Heart left ventricle (tissue), 16 donors: ENCODE data around the gene IGF2. TPM values are rescaled to one million over a fixed set of nuclear protein-coding genes. Genes with fewer than 3 reads are reported as not detected.

Experiments
- ATAC-seq, 4 donors: fragments of 200-7000 bp; cut with Tn5 transposase; one replicate each; pipeline ENCODE4 v1.9.1; 2020 to 2022; ENCODE audit warnings: moderate library complexity in 4 of 4, mild to moderate bottlenecking in 3 of 4, moderate number of reproducible peaks in 1 of 4
- DNase-seq, 5 donors: peaks; one replicate each; pipeline ENCODE4 v3.0.0-alpha.2; 2020
- H3K27ac ChIP-seq, 12 donors: fragments of 200-600 bp; sonication (generic) in 4 of 12; one replicate each; pipeline versions ENCODE4 v1.5.0 to v1.8.0; 2016 to 2022; ENCODE audit warnings: mild to moderate bottlenecking in 2 of 12
- H3K27me3 ChIP-seq, 9 donors: fragments of 200-600 bp; sonication (generic) in 2 of 9; one replicate each; pipeline versions ENCODE4 v1.5.1 to v1.8.0; 2016 to 2022; ENCODE audit warnings: mild to moderate bottlenecking in 3 of 9
- H3K36me3 ChIP-seq, 9 donors: fragments of 200-600 bp; sonication (generic) in 2 of 9; one replicate each; pipeline versions ENCODE4 v1.5.0 to v1.8.0; 2018 to 2022; ENCODE audit warnings: mild to moderate bottlenecking in 2 of 9
- H3K4me1 ChIP-seq, 12 donors: fragments of 200-600 bp; sonication (generic) in 4 of 12; one replicate each; pipeline versions ENCODE4 v1.5.0 to v1.8.0; 2016 to 2022; ENCODE audit warnings: mild to moderate bottlenecking in 3 of 12
- H3K4me3 ChIP-seq, 12 donors: fragments of 200-600 bp; sonication (generic) in 4 of 12; one replicate each; pipeline versions ENCODE4 v1.5.0 to v1.8.0; 2017 to 2022; ENCODE audit warnings: mild to moderate bottlenecking in 9 of 12, moderate library complexity in 4 of 12
- H3K9me3 ChIP-seq, 12 donors: fragments of 200-600 bp; sonication (generic) in 4 of 12; one replicate each; pipeline versions ENCODE4 v1.5.0 to v1.8.0; 2016 to 2022; ENCODE audit warnings: mild to moderate bottlenecking in 1 of 12
- CTCF ChIP-seq, 12 donors: fragments of 200-600 bp; sonication (generic) in 4 of 12; IDR thresholded peaks; one replicate each; pipeline versions ENCODE4 v1.5.0 to v1.8.0; 2018 to 2022; ENCODE audit warnings: antibody characterized with exemption in 12 of 12, mild to moderate bottlenecking in 5 of 12
- POLR2A ChIP-seq, 2 donors: fragments of 450-650 bp; IDR thresholded peaks; one replicate each; pipeline ENCODE4 v1.6.1; 2017; ENCODE audit warnings: antibody characterized with exemption in 2 of 2, mild to moderate bottlenecking in 2 of 2, moderate library complexity in 2 of 2
- WGBS, 4 donors: extraction: QIAGEN DNeasy Blood & Tissue Kit in 2 of 4; methylation state at CpG; one replicate each; pipeline versions ENCODE4 v1.1.5 to v1.1.7; 2013 to 2018; 5-methylcytosine and 5-hydroxymethylcytosine counted together
- intact Hi-C, 10 donors: fragments of 100-400 bp; cut with DNase I; formaldehyde crosslinking; loops; one replicate each; pipeline versions ENCODE4 v1.11.1 to v1.14.2; 2022
- polyA plus RNA-seq, 2 donors: library from polyadenylated mRNA; stranded (reverse); fragments of 200-250 nt; gene quantifications; one replicate each; pipeline ENCODE4 v1.2.3, GENCODE V29; 2013
- total RNA-seq, 9 donors: library from RNA; depleted of rRNA in 2 of 9; stranded (reverse); fragments of >200 nt in 2 of 9; fragmentation: NEBNext Ultra II Directional in 3 of 9; extraction: Animal tissue kit (Norgen Biotek cat#: 25700) in 3 of 9; gene quantifications; one replicate each; pipeline versions ENCODE4 v1.1.0 to v1.2.4, GENCODE V29; 2016 to 2023
- donor health status: ischemic (EF 13 %, LVEDD 7.1; RV severe dilation, severe dysfunction).
- donor health status: healthy with polysubstance abuse.
- donor health status: DM: no; HTN: yes; CAD: no.
- donor health status: DM: no; HTN: no; CAD: no.
- donor health status: ischemic (EF 25% LVEDD 6.9; RV normal size, moderate dysfunction).
- donor health status: ischemic (EF 25% LVEDD 5.7; RV mildly dilated, moderate dysfunction).
- donor health status: healthy.
- donor health status: DM: yes; HTN: yes; CAD: no.
- donor health status: ischemic (EF 35%, LVEDD 5.7; RV mildly dilated, moderate dysfunction).
- donor health status: nonischemic (EF 11% LVEDD 7.7; RV severe dilation, severe dysfunction).
- donor health status: DM: yes; HTN: yes; CAD: no.
- donor health status: PGD.
- donor health status: ischemic (EF 29% LVEDD 5.4; RV normal size, mild dysfunction).
- donor health status: nonischemic (EF 23%, LVEDD 6.1; RV moderate dilation, normal function).

Gene IGF2
- total and polyA plus RNA-seq, 11 donors, result 48.9 to 175 (median 99.3) TPM

DNA sequence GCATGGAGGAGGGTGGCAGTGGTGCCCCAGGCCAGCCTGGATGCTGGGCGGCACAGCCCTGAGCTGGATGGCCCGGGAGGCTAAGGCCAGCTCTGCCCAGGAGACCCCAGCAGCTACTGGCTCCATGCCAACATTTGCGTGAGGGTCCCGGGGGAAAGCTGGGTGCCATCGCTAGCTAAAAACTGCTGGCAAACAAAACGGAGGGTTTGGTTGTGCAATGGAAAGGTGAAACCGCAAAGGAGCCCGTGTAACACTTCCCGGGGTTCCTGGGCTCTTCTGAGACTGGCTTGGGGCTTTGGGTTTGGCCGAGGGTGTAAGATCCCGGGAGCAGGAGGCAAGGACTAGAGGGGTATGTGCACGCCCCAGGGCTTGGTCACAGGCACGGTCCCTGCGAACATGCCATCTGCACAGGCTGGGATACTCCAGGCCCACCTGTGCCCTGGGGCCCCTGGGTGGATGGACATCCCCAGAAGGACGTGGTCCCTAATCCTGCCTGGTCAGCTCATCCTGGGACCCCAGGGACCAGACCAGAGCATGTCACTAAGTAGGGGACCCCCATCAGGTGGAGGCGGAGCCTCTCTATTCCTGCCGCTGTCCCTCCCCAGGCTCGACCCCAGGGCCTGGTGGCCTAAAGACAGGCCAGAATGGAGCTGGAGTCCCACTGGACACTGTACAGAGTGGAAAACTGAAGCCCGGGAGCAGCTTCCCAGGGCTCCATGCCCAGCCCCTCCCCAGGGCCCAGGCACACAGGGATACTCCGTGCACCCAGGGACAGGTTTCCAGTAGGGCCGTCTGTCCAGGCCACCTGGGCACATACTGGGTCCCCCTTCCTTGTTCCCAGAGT is 44.6 kb downstream of the IGF2 start:
- Histone ChIP-seq H3K4me1 (peaks cover under 1 to 61% (median 35%) of the 10 kb centered on the region in 12 donors), H3K27me3 (no peaks in the 10 kb centered on the region), H3K4me3 (no peak overlapping the region), H3K36me3 (no peaks in the 10 kb centered on the region), H3K9me3 (no peaks in the 10 kb centered on the region), H3K27ac (peak overlapping the region in 2 of 12 donors; percentile 55 to 71)
- TF ChIP-seq CTCF (IDR thresholded peaks at IDR 0.05) (no peak), POLR2A (IDR thresholded peaks at IDR 0.05) (no peak)
- intact Hi-C loops, result loop anchor here in 3 of 10 donors (1.0 to 5.0 kb wide), 2 partner anchors 14 to 43 kb away; partner anchors contain the start of gene IGF2 (in 3 of the 3)
- peak in 2 of 5 donors; percentile 5 to 34 for DNase-seq
- ATAC-seq, result no peak
- whole genome bisulfite sequencing, 4 donors, result 88 to 92% (median 89%) methylated on average over 15 to 21 of the region's 21 CpGs

DNA sequence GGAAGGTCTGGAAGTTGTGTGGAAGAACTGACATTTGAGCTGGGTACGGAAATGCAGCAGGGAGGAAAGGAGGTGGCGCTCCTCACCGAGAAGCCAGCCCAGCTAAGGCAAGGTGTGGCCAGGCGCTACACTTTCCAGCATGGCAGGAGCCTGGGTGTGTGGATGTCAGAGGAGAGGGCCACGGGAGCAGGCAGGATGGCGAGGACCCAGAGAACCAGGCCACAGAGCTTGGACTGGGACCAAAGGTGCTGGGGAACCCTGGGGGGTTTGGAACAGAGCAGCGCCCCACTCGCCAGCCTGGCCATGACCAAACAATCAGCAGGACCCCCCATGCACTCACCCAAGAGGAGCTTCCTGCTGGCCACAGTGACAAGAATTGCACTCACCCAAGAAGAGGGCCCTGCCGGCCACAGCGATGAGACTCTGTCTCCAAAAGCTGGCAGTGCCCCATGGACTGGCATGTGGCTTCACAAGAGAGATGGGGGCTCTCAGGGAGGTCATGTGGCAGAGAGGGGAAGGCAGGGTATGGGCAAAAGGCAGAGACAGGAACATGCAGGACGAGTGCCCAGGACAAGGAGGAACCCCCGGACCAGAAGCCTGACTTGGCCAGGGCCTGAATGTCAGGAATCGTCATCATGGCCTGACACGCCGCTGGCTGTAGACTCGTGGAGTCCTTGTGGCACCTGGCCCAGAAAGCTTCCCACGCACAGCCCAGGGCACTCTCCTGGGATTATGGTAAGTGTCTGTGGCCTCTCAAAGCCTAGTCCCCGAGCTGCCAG is 45.4 kb downstream of the IGF2 start:
- H3K4me1 ChIP-seq, result peaks cover 0 to 53% (median 27%) of the 10 kb centered on the region in 12 donors
- H3K27ac ChIP-seq, result peak overlapping the region in 3 of 12 donors; percentile 3 to 71 (median 55)
- TF ChIP-seq CTCF (IDR thresholded peaks at IDR 0.05) (no peak), POLR2A (IDR thresholded peaks at IDR 0.05) (no peak)
- H3K36me3 ChIP-seq, result no peaks in the 10 kb centered on the region
- ATAC-seq (peak; percentile 38 to 76 (median 60)), DNase-seq (peak in 4 of 5 donors; percentile 55 to 87 (median 81))
- 51 to 65% (median 59%) methylated on average over 17 to 18 of the region's 18 CpGs for WGBS, 4 donors
- no peak overlapping the region for H3K4me3 ChIP-seq
- H3K27me3 ChIP-seq, result no peaks in the 10 kb centered on the region
- H3K9me3 ChIP-seq, result no peaks in the 10 kb centered on the region
- intact Hi-C loops, result no loop called here

DNA sequence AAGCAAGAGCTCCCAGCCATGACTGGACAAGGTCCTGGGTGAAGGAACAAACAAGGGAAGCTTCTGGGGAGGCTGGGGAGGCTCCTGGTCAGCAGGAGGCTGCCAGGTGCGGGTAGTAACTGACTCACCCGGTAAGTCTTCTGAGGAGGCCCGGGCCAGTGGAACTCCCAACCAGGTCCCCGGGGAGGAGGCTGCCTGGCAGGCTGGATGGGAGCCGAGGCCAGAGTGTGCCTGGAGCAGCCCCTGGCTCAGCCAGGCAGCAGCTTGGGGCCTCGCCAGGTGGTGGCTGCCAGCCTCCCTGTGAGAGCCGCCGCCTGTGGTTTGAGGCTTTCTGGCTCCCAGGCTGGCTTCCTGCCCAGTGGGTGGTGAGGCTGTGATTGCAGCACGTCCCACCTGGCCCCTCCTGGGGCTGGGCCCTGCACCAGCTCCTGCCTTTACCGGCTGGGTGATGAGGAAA is 46.2 kb downstream of the IGF2 start:
- H3K4me1 ChIP-seq, result peaks cover 0 to 45% (median 20%) of the 10 kb centered on the region in 12 donors
- TF ChIP-seq CTCF (IDR thresholded peaks at IDR 0.05), result no peak
- no peak for TF ChIP-seq POLR2A (IDR thresholded peaks at IDR 0.05)
- peak overlapping the region in 3 of 12 donors; percentile 3 to 71 (median 55) for H3K27ac ChIP-seq
- WGBS, 4 donors, result 31 to 37% (median 35%) methylated on average over 4 to 10 of the region's 10 CpGs
- no peaks in the 10 kb centered on the region for H3K27me3 ChIP-seq
- peak; percentile 79 to 84 (median 82) for ATAC-seq
- H3K4me3 ChIP-seq, result no peak overlapping the region
- H3K36me3 ChIP-seq, result no peaks in the 10 kb centered on the region
- DNase-seq, result peak; percentile 76 to 91 (median 86)
- no peaks in the 10 kb centered on the region for H3K9me3 ChIP-seq
- intact Hi-C loops, result no loop called here
